ENCODE results near the gene MRFAP1L1. TPM values are rescaled to one million over a fixed set of nuclear protein-coding genes. Genes with fewer than 3 reads are reported as not detected.
"Not testable (repeated sequence)": the region's sequence is repeated elsewhere in the genome, so short reads cannot be mapped to it uniquely, and the experiment has no call there.

MRFAP1L1 gene
- total RNA-seq, 1 experiment from 2014 or later = 61.1 TPM

DNA sequence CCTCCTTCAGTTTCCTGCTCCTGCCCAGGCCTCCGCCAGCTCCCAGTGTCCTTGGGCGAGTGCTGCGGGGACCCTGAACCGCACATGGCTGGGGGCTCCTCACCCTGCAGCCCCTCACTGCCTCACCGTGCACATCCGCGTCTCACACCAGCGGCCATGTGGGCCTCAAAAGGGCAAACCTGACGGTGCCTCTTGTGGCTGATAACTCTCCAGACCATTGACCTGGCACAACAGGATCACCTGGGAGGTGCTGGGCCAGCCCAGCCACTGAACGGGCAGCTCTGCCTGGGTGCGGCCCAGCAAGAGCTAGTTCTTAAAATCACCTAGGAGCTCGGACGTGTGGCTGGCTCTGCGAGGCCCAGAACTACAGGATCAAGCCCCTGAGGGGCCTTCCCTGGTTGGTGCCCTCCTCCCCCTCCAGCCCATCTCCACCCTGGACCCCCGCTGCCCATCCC is 20.1 kb downstream of the MRFAP1L1 start:
- DNase-seq (ENCODE audit: low read depth) = no peak

GRCh38 chr4:6688879-6689505 is 20.7 kb downstream of the MRFAP1L1 start:
- DNase-seq (ENCODE audit: low read depth) = peak; percentile 93

- no peak for DNase-seq (ENCODE audit: low read depth)
Measured at GRCh38 chr4:6687947-6688878, 21.5 kb downstream of the MRFAP1L1 start.

- DNase-seq (ENCODE audit: low read depth) = no peak
Measured at GRCh38 chr4:6686104-6686787, 23.4 kb downstream of the MRFAP1L1 start.

DNA sequence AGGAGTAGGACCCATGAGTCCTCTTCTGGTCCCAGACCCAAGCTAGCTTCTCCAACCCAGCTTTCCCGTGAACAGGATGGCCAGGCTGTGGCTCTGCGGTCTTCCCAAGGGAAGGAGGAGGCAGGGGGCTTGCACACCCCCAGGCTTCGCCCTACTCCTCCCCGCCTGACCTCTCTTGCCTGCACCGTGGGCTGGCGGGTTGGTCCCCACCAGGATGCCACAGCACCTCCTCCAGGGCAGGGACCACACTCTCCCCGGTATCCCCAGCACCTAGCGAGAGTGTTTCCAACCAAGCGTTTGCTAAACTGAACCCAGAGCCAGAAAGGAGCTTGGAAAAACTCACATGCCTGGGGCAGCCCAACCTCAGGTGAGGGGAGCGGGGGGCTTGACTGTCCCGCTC is 25.0 kb downstream of the MRFAP1L1 start:
- no peak for DNase-seq (ENCODE audit: low read depth)

DNA sequence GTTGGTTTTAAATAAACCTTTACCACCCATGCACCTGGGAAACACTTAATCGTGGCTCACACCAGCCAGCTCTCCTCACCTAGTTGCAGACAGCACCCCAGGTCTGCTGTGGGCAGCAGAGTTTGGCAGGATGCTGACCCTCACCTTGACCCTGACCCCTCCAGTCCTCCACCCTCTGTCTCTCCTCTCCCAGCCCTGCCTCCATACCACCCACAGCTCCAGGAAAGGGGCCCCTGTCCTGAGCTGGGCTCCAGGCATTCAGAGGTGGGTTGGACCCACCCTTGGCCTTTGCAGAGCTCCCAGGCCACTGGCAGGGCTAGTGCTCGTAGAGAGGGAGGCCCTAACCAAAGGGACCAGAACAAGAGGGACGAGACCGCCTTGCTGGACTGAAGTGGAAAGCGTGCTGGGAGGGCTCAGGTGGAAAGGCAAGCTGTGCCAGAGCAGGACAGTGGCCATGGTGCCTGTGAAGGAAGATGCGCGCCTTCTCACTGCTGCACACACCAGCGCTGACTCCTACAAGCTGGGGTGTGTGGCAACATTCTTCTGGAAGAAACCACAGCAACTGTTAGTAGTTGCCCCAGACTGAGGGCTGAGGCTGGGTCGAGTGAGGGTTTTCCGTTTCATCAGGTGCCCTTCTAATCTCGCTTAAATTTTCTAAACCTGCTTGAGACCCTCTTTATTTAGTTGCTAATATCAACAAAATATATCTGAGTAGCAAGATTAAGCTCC is 26.6 kb downstream of the MRFAP1L1 start:
- no peak for DNase-seq (ENCODE audit: low read depth)

DNA sequence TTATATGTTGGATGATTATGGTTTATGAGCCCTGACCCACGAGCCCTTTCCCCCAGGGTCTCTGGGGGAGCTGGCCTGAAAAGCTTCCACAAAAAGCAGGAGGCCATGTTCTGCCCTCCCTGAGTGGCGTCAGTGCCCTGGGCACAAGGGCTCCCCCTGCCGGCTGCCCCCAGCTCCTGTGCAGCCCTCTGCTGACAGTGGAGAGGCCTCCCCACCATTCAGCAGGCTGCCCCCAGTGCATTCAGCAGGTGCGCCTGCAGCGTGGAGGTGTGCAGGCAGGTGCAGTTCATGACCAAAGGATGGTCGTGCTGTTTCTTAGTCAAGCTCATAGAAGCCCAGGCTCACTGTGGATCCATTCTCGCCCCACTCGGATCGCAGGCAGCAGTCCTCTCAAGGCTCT is 28.5 kb downstream of the MRFAP1L1 start:
- DNase-seq (ENCODE audit: low read depth) = no peak

DNA sequence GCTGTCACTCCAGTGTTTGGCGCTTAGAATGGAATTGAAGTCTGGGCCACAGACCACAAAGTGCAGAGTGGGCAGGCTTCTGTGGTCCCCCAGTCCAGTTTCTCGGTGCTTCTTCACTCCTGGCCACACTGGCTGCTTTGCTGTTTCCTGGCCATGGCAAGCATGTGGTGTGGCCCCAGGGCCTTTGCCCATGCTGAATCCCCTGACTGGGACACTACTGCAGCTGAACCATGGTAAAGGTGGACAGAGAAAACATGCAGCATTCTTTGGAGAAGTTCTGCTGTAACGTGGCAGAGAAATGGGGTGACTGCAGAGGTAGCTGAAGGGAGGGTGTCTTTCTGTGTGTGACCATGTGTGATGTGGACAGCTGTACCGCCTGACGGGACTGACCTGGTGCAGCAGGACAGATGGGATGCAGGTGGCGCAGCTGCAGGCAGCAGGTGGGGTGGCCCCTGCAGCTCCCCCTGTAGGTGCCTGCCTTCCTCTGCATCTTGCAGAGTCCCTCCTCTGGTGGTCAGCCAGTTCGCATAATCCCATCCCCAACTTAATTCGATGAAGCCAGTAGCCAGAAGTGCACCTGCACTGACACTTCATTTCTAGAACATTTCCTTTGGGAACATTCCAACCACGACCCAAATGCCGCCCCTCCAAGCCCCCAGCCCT is 29.2 kb downstream of the MRFAP1L1 start:
- DNase-seq (ENCODE audit: low read depth) = no peak

DNA sequence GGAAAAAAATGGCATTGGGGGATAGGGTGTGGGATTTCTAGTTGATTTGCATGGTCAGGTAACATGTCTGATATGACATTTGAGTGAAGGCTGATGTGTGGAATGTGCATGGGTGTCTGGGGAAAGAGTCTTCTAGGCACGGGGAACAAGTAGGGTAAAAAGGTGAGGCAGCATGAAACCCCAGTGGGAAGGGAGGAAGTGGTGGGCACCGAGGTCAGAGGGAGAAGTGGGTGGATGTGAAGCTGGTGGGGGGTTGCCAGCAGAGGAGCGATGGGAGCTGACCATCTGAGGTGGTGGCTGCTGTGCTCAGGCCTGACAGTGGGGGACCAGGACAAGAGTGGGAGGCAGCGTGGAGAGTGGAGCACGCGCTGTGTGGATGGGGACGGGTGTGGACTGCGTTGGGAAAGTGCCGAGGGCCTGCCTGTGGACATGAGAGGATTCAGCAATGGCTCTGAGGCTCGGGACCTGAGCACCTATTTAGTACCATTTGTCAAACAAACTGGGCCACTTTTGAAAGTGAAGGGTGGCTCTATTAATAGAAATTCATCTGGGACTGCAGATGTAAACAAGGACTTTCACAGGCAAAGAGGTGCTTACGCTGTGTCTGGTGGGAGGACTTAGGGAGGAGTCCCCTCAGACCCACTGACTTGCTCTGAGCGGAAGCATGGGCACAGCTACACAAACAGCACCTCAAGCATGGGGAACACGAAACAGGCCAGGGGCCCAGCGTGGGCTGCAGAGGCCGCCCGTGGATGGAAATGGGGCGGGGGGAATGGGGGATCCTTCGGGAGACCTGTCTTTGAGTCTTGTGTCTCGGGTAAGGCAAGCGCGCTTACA is 32.7 kb downstream of the MRFAP1L1 start:
- DNase-seq (ENCODE audit: low read depth) = no peak

DNA sequence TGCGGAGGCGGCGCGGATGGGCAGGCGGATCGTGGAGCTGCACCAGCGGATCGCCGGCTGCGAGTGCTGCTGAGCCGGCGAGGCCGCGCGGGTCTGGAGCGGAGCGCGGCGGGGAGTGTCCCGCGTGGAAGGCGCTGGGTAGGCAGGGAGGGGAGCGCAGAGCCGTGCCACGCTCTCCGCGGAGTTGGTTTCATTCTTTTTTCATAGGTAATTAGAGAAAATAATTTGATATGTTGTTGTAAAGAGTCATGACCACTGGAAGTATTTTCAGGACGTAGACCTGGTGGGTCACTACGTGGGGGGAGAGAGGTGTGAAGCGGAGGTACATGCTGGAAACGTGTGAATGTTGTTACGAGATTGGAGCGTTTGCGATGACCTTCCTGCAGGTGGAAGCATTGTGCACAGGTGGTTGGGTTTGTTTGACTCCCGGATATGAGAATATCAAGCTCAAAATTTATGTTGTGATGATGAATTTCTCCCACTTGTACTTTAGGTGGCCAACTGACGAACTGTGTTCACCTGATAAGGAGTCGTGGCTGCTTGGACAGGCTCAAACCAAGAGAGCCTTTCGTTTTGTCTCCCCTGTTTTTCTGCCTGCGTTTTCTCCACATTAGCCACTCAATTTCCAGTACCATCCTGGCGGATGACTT is 35.0 kb downstream of the MRFAP1L1 start:
- peak; percentile 21 for DNase-seq (ENCODE audit: low read depth)

DNA sequence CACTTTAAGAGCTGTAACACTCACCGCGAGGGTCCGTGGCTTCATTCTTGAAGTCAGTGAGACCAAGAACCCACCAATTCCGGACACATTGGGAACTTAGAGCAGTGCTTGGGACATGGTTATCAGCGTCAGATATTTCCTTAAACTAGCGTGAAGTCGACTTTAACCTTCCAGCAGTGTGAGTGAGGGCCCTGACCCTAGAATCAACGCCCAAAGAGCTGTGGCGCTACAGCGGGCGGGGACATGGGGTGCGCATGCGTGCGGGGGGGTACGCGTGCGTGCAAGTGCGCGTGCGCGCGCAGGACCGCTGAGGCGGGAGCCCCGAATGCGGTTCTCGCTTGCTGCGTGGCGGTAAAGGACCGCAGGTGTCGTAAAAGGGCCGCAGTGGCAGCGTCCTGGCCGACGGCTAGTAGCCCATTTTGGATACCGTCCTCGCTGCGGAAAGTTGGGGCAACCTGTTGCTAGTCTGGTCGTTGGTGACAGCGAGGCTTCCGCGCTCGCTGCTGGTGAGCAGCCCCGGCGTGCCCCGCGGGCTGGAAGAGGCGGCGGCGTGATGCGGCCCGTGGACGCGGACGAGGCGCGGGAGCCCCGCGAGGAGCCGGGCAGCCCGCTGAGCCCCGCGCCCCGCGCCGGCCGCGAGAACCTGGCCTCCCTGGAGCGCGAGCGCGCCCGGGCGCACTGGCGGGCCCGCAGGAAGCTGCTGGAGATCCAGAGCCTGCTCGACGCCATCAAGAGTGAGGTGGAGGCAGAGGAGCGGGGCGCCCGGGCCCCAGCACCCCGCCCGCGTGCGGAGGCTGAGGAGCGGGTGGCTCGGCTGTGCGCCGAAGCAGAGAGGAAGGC is 35.8 kb downstream of the MRFAP1L1 start:
- DNase-seq (ENCODE audit: low read depth) = peak; percentile 91

DNA sequence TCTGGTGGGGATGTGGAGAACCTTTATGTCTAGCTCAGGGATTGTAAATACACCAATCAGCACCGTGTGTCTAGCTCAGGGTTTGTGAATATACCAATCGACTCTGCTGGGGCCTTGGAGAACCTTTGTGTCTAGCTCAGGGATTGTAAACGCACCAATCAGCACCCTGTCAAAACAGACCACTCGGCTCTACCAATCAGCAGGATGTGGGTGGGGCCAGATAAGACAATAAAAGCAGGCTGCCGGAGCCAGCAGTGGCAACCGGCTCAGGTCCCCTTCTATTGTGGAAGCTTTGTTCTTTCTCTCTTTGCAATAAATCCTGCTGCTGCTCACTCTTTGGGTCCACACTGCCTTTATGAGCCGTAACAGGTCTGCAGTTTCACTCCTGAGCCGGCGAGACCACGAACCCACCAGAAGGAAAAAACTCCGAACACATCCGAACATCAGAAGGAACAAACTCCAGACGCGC is 36.4 kb downstream of the MRFAP1L1 start:
- not testable (repeated sequence) for DNase-seq (ENCODE audit: low read depth)

DNA sequence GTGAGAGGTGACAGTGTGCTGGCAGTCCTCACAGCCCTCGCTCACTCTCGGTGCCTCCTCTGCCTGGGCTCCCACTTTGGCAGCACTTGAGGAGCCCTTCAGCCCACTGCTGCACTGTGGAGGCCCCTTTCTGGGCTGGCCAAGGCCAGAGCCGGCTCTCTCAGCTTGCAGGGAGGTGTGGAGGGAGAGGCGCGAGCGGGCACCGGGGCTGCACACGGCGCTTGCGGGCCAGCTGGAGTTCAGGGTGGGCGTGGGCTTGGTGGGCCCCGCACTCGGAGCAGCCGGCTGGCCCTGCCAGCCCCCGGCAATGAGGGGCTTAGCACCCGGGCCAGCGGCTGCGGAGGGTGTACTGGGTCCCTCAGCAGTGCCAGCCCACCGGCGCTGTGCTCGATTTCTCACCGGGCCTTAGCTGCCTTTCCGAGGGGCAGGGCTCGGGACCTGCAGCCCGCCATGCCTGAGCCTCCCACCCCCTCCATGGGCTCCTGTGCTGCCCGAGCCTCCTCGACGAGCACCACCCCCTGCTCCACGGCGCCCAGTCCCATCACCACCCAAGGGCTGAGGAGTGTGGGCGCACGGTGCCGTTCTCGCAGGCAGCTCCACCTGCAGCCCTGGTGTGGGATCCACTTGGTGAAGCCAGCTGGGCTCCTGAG is 37.0 kb downstream of the MRFAP1L1 start:
- DNase-seq (ENCODE audit: low read depth) = not testable (repeated sequence)

DNA sequence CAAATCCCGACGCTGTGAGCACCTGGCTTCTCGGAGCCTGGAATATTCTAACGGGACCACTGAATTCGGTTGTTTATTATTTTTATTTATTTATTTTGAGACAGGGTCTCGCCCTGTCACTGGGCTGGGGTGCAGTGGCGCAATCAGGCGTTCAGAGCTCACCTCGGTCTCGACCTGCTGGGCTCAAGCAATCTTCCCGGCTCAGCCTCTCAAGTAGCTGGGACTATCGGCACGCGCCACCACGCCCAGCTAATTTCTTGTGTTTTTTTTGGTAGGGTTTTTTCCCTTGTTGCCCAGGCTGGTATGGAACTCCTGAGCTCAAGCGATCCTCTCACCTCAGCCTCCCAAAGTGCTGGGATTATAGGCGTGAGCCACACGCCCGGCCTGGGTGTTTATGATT is 37.5 kb downstream of the MRFAP1L1 start:
- DNase-seq (ENCODE audit: low read depth) = no peak

DNA sequence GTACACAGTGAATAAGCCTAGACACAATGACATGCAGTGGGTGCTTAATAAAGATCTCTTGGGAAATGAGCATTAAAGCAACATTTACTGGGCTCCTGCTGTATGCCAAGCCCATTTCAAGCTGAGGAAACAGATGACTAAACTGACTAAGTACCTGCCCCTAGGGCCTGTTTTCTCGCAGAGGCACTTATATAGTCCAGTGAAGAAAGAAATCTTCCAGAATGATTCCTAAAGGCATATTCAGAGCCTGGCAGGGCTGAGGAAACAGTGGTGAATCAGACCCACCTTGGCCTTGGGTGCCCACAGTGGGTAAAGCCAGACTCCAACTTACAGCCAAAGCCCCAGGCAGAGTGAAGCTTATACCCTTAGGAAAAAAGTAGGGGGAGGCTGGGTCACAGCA is 38.0 kb downstream of the MRFAP1L1 start:
- no peak for DNase-seq (ENCODE audit: low read depth)

DNA sequence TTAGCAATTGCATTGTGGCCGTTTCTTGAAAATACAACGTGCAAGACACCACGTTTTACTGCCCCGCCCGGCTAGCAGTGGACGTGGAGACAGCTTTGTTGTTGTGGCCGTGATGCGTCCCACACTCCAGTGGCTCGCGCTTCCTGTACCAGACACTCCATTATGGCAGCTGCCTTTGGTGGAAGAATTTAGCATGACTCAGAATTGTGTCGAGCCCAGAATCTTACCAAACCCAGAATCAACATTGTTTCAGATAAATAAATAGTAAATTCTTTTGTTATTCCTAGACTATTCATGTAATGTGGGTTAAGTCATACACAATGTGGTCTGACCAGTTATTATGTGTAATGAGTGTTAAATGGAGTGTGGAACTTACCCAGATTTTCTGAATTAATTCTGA is 41.3 kb downstream of the MRFAP1L1 start:
- peak; percentile 74 for DNase-seq (ENCODE audit: low read depth)

DNA sequence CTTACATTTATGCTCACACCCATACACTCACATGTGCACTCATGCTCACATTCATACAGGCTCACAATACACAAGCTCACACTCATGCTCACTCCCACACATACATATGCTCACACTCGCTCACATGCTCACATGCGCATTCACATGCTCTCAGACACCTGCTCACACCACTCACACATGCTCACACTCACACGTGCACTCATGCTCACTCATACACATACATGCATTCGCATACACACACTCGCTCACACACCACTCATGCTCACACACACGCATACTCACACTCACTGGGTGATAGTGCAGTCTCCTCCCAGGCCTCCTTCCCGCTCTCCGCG is 44.4 kb downstream of the MRFAP1L1 start:
- DNase-seq (ENCODE audit: low read depth) = no peak

All from LHCN-M2 (cell line).